HG03280 (cell line): ENCODE results near the gene CEP250.
"Not testable (repeated sequence)": the region's sequence is repeated elsewhere in the genome, so short reads cannot be mapped to it uniquely, and the experiment has no call there.

Experiments used
- ATAC-seq: cut with Tn5 transposase; IDR thresholded peaks from one replicate; pipeline ENCODE4 v1.9.1; 2021; ENCODE audit warnings: mild to moderate bottlenecking, moderate library complexity; ENCODE audit not compliant: unreplicated experiment

Gene CEP250

GRCh38 chr20:35492352-35492751 is 37.0 kb downstream of the CEP250 start:
- no peak for ATAC-seq

DNA sequence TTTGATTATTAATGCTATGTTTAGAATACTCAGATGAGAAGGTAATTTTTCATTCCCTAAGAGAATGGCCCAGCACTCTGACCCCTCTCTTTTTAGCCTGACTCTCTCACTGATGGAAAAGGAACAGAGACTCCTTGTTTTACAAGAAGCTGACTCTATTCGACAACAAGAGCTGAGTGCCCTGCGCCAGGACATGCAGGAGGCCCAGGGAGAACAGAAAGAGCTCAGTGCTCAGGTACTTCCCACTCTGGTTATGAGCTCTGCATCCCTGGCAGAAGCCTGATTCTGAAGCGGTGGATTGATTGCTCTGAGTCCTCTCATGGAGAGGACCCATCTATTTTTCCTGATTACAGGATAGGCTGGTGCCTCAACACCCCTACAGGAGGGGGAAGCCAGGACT is 41.1 kb downstream of the CEP250 start:
- ATAC-seq: no peak

DNA sequence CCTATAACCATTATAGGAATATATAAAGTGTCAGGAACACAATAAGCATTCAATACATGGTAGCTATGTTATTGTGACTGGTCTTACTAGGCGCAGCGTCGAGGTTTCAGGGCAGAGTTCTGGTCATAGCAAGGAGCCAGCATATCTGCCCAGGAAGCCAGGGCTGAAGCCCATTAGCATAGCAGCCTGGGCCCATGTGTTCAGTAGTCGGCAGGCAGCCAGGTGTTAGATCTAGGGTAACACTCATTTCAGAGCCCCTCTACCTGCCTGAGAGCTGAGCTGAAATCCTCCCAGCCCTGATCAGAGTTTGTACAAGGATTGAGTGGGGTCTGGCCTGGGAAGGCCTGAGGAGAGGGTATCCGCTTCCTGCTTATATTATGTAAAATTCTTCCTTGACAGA is 41.9 kb downstream of the CEP250 start:
- ATAC-seq: no peak

DNA sequence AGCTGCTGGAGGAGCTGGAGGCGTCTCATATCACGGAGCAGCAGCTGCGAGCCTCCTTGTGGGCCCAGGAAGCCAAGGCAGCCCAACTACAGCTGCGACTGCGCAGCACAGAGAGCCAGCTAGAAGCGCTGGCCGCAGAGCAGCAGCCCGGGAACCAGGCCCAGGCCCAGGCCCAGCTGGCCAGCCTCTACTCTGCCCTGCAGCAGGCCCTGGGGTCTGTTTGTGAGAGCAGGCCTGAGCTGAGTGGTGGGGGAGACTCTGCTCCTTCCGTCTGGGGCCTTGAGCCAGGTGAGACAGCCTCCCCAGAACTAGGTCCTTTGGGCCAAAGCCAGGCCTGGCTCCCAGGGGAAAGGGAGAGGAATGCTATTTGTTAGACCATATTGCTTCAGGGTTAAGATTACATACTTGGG is 42.4 kb downstream of the CEP250 start:
- no peak for ATAC-seq

DNA sequence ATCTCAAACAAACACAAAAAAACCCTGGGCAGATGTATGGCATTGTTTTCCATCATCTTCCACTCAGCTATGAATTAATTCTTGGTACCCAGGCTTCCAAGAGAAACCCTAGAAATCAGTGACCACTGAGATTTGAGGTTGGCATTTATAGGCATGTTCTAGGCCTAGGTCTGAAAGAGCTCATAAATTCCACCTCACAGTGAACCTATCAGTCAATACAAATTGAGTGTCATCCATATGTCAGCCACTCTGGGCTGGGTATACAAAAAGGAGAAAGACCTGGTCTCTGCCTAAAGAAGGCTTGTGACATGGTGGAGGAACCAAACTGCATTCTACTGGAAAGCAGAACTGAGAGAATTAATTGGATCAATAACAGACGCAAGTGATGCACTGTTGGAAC is 43.9 kb downstream of the CEP250 start:
- no peak for ATAC-seq

DNA sequence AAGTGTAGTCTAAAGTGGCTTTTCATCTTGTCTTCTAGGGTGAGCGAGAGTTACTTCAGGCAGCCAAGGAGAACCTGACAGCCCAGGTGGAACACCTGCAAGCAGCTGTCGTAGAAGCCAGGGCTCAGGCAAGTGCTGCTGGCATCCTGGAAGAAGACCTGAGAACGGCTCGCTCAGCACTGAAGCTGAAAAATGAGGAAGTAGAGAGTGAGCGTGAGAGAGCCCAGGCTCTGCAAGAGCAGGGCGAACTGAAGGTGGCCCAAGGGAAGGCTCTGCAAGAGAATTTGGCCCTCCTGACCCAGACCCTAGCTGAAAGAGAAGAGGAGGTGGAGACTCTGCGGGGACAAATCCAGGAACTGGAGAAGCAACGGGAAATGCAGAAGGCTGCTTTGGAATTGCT is 47.0 kb downstream of the CEP250 start:
- no peak for ATAC-seq

DNA sequence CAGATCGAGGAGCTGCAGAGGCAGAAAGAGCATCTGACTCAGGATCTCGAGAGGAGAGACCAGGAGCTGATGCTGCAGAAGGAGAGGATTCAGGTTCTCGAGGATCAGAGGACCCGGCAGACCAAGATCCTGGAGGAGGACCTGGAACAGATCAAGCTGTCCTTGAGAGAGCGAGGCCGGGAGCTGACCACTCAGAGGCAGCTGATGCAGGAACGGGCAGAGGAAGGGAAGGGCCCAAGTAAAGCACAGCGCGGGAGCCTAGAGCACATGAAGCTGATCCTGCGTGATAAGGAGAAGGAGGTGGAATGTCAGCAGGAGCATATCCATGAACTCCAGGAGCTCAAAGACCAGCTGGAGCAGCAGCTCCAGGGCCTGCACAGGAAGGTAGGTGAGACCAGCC is 47.9 kb downstream of the CEP250 start:
- no peak for ATAC-seq

- ATAC-seq: no peak
Observed at GRCh38 chr20:35503841-35504561, 48.6 kb downstream of the CEP250 start.

DNA sequence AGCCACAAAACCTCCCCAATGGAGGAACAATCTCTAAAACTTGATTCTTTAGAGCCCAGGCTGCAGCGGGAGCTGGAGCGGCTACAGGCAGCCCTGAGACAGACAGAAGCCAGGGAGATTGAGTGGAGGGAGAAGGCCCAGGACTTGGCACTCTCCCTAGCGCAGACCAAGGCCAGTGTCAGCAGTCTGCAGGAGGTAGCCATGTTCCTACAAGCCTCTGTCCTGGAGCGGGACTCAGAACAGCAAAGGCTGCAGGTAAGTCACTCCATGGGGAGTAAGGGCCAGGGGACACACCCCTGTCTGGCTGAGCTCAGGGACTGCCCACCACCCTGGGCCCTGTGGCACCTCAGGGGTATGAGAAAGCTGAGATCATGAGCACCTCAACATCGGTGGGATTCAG is 49.4 kb downstream of the CEP250 start:
- no peak for ATAC-seq

- ATAC-seq: no peak
Observed at GRCh38 chr20:35506179-35506578, 50.8 kb downstream of the CEP250 start.

GRCh38 chr20:35506872-35507638 is 51.7 kb downstream of the CEP250 start:
- no peak for ATAC-seq

DNA sequence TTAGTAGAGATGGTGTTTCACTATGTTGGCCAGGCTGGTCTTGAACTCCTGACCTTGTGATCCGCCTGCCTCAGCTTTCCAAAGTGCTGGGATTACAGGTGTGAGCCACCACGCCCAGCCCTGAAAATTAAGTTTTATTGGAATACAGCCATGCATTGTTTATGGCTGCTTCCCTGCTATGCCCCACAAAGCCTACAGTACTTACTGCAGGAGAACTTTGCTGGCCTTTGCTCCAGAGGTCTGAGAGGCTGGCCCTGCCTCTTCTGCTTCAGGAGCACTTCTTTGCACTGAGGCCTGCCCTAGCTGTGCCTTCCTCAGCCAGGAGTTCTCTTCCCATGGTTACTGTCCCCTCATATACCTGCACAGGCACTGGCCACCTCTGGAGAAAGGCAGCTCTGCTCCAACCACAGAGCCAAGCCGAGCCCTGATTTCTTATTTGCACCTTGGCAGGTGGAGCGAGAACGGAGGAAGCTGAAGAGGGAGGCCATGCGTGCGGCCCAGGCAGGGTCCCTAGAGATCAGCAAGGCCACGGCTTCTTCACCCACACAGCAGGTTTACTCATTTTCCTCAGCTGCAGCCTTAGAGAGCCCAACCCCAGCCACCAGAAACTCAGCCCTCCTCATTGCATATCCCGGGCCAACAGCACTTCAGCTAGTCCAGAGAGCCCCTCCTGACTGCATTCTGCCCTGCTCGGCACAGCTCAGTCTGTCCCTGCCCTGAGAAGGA is 53.3 kb downstream of the CEP250 start:
- ATAC-seq: no peak

GRCh38 chr20:35510951-35511735 is 55.7 kb downstream of the CEP250 start:
- no peak for ATAC-seq

DNA sequence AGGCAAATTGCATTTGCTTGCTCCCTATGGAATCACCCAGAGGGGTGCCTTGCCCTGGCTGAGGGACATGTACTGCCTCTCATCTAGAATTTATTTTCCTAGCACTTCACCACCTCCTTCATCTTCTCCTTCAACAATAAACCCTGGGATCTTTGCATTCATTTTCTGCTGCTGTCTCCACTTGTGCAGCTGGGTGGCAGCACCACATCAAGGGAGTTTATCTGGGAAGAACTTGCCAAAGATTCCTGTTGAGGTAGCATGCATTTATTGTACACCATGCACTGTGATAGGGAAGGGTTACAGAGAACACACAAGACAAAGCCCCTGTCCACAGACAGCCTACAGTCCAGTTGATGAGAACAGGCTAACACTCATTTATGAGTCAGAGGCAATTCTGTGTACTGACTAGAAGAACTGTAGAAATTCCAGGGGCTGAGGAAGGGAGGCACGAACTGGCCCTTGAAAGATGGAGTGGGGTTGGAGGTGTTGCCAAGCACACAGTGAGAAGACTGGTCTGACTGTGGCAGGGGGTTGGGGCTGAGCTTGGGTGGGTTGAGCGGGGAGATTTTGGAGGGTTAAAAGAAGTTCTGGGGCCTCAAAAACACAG is 56.5 kb downstream of the CEP250 start:
- no peak for ATAC-seq

DNA sequence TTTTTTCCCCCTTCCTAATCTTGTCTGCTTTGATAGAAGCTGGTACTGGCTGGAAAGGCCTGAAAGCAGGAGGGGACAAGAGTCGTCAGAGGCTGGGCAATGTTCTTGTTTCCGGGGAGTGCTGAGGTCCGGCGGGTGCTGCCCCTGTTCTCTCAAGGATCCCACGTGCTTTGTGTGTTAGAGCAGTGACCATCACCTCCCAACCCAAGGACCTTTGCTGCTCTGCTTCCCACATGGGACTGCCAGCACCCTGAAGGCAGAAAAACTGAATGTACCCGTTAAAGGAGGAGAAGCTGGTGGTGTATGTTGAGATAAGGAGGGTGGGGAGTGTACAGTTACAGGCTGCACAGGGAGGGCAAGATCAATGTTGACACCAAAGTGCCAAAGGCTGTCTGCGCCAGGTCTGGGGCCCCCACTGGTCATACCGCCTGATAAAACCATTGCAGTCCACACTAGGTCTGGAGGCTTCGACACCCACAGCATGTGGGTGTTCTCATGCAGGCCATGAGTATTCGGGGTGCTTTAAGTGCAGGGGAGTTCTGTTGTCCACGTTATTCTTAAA is 59.1 kb downstream of the CEP250 start:
- no peak for ATAC-seq

DNA sequence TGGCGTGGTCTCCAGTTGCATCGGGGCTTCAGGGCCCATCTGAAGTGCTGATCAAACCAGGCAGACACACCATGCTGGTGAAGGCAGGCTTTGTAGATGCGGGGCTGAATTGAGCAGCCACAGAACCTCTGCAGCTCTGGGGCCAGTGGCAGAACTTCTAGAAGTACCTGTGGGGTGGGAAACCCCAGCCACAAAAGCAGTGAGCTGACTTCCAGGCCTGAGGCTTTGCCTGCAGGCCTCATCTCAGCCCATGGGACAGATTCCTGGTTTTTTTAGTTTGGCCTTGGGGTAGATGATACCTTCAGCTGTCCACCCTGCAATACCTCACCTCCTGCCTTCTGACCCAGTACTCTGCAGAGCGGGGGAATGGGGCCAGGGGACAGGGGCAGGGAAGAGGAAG is 59.9 kb downstream of the CEP250 start:
- no peak for ATAC-seq

DNA sequence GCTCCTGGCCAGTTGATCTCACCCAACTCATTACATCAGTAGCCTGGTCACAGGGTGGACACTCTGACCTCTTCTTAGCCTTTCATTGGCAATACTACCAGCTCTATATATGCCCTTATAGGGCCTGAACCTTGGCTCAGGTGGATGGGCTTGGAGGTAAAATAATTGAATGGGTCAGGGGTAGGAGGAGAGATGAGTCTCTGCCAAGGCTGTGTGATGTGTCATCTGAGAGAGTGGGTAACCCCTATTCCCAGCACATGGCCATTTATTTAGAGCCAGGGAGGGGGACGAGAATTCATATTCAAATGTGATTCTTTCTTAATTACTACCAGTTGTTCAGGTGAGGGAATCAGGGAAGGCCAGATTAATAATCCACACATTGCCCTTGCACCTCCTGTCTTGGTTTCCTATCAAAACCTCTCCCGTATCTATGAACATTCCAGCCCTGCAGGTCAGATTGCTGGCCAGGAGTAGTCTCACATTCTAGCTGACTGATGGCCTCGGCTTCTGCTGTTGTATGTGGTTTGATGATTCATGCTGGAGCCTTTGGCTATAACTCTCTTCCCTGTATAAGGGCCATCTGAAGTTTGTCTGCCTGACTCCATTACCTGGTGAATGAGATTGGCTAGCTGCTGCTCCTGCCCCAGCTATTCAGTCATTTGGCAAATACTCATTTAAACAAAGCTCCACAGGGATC is 60.7 kb downstream of the CEP250 start:
- no peak for ATAC-seq

- no peak for ATAC-seq
Observed at GRCh38 chr20:35517125-35517524, 61.7 kb downstream of the CEP250 start.

DNA sequence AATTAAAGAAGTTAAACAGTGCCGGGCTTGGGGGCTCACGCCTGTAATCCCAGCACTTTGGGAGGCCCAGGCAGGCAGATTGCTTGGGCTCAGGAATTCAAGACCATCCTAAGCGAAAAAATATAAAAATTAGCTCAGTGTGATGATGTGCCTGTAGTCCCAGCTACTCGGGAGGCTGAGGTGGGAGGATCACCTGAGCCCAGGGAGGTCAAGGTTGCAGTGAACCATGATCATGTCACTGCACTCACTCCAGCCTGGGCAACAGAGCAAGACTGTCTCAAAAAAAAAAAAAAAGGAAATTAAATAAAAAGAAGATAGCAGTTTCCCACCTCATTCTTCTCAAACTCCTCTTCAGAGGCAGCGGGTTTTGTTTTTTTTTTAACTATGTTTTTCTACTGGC is 62.4 kb downstream of the CEP250 start:
- ATAC-seq: not testable (repeated sequence)

DNA sequence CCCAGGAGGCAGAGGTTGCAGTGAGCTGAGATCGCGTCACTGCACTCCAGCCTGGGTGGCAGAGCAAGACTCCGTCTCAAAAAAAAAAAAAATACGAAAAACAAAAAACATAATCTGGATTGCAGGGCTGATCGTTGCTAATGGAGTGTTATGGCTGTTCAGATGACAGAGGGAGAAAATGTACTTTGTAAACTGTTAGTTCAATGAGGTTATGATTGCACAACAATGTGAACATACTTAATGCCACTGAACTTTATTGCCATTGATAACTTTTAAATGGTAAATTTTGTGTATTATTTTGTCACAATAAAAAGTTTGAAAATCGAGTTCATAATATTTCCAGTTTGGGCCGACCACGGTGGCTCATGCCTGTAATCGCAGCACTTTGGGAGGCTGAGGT is 63.6 kb downstream of the CEP250 start:
- ATAC-seq: no peak
